HG03432 (cell line): ENCODE results near the gene TBX20.
"Not testable (repeated sequence)": the region's sequence is repeated elsewhere in the genome, so short reads cannot be mapped to it uniquely, and the experiment has no call there.

Experiments
- ATAC-seq: cut with Tn5 transposase; IDR thresholded peaks from one replicate; pipeline ENCODE4 v1.9.1; 2021; ENCODE audit warnings: mild to moderate bottlenecking, moderate library complexity; ENCODE audit not compliant: unreplicated experiment

TBX20 gene

GRCh38 chr7:35256256-35257175 lies 2.6 kb upstream of the TBX20 start:
- no peak for ATAC-seq

DNA sequence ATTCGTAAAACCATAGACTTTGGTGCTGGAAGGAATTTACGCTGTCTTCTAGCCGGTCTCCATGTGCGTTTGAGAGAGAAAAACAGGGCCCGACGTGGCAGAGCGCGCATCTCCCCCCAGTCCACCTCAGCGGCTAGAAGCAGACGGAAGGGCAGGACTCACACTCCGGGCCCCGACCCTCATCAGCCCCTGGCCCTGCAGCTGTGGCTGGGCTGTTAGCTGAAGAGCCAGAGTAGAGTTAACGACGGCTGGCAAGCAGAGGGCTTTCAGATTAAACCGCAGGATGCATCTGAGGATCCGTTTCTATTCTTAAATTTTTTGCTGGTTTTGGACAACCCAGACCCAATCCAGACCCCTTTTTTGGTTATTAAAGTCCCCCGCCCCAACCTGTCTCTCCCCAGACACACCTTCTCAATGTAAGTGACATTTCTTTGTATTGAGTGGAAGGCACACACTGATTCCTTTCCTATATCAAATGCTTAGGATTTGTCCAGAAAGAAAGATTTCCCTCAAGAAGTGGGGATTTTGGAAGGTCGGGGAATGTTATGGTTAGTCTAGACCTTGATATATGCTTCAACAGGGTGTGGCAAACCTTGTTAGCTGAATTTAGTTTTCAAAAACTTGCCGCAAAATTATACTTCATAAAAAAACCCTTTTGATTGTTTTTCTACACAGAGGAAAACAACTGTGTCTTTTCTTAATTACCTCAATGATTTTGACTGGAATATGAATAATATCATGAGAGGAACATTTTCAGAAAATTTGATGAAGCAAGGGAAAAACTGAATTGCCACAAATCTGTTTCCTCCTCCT lies 1.7 kb upstream of the TBX20 start:
- ATAC-seq, result no peak

DNA sequence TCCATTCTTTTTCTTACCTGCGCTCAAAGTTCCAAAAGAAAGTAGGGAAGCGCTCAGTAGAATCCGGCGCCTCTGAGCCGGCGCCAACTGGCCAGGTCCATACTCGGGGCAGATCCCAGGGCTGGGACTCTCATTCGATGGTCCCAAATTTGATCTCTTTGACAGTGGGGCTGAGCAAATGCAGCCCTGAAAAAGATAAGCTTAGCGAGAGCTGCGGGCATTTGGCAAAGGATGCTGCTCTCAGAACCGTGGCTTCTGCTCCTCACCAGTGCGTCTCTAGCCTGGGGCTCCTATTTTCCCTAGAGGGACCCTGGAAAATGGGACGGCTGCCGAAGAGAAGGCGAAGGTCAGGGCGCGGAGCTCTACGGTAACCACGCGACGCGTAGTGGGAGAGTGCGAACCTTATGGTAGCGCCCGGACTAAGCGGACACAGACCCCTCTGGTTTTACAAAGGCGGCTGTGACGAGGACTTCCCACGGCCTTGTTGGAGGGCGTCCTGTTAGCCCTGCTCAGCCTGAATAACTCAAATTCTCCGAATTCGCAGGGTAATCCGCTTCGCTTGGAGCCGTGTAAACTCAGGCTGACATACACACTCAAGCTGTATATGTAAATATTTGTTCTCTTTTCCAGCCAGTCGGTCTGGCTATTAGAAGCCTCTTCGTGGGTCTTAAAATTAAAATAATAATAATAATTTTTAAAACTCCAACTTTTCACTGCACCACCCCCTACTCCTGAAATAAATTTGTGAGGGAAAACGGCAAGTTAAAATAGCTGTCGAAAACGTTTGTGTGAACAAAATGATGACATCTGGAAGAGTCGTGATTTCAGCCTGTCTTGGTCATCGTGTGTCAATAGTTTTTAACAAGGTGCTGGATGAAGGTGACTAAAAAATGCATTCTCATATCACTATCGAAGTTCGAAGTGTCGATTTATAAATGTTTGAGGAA lies 869 bp upstream of the TBX20 start:
- ATAC-seq, result no peak

DNA sequence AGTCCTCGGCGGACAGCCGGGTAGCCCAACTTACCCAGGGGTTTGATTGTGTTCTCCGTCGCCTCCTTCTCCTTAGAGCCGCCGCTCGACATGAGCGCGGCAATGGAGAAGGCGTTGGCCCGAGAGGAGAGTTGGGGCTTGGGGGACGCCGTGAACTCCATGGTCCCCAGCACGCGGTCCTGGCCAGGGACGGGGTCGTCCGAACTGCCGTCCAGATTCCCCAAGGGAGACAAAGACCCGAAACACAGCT lies 515 bp downstream of the TBX20 start:
- no peak for ATAC-seq

DNA sequence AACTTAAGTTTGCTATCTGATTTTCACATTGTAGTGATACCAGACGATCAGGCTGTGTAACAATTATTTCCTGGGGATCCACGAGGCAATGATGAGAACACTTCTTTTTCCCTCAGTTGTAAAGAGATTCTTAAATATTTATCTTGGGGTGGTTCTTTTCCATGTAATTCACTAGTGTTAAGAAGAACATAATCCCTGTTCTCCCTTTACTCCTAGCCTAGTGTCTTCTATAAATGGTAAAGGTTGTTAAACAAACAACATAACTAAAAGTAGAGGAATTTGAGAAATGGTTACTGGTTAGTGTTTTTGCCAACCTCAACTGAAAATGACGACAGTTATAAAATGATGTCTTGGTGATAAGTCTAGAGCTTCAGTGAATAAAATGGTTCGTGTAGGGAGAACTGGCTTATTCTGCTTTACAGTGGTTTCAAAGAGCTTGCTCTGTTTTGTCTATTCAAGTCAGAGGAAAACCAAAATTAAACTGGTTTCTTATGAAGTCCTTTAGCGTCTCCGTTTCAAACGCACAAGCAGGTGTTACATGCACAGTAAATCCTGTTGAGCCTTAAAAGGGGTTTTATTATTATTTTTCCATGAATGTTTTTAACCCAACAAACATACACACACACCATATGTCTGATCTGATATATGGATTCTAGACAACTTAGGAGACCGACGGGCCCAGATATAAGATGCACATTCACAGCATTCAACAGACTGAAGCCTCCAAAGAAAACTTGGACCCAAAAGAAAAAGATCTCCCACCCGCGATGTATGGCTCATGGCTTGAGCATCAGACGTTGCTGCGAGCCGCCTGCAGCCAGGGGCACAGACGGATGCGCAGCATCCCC lies 1.1 kb downstream of the TBX20 start:
- ATAC-seq, result no peak

- ATAC-seq, result no peak
Observed at GRCh38 chr7:35251606-35252310, 2.1 kb downstream of the TBX20 start.

DNA sequence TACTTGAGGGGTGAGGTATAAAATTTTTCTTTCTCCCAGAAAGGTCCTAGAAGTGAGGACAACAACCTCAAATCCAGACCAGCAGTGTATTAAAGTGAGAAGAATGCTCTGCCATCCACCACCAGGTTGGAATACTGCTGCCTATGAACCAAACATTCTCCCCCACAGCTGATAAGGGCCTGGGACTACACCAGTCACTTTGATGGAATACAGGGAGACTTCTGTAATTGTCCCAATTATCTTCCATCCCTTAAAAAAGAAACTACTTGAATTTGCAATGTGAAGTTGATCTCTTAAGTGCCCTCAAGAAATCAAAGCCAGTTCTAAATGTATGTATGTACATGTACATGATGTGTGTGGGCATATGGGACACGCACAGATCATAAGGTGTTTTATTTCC lies 3.0 kb downstream of the TBX20 start:
- ATAC-seq, result no peak

DNA sequence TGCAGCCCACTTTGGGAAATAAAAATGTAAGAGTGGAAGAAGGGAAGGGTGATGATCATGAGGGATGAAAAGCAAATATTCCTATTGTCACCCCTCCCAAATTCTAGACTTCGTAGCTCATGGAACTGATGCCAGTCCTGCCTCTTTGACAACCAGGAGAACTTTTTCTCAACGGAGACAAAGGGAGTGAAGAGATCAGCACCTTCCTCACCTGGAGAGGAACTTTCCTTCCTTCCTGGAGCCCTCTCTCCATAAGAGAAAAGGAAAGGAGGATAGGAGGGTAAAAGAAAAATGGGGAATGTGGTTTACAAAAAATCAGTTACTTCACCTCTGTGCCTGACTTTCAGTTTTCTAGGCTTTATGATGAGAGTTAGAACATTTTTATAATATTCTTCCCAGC lies 3.4 kb downstream of the TBX20 start:
- no peak for ATAC-seq

GRCh38 chr7:35249537-35249907 lies 4.4 kb downstream of the TBX20 start:
- no peak for ATAC-seq

DNA sequence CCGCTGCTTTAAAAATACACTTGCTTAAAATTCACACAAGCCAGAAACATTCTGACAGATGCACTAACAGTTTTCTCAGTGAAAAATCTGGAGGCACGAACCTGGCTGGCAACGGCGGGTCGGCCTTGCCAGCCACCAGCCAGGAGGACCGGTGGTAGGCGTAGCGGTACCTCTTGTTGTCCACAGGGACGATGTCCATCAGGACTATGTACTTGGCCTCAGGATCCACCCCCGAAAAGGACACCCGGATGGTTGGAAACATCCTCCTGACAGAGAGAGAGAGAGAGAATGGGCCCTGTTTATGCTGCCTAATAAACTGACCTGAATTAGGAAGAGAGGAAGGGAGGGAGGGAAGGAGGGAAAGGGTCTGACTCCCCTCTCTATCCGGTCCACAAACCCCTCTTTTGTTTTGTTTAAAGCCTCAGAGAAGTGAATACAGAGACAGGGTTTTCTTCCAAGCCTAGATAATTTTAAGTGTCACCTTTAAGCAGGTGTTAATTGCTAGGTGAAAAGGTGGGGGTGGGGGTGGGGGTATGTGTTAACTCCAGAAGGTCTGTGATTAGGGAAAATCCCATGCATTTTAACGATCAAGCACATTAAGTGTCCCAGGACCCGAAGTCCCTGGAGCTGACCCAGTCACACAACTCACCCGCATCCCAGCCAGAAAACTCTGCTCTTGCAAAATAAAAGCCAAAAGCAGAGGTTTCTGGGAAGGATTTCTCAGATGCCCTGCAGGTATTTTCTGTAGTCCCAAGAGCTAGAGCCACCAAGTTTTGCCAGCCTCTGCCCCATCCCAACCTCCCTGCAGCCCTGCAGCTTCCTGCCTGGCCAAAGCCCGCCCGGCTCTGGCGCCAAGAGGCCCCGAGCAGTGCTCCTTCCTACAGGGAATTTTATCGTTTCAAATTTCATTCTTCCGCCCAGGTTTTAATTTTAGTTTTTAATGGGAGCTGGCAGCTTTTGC lies 5.0 kb downstream of the TBX20 start:
- no peak for ATAC-seq

DNA sequence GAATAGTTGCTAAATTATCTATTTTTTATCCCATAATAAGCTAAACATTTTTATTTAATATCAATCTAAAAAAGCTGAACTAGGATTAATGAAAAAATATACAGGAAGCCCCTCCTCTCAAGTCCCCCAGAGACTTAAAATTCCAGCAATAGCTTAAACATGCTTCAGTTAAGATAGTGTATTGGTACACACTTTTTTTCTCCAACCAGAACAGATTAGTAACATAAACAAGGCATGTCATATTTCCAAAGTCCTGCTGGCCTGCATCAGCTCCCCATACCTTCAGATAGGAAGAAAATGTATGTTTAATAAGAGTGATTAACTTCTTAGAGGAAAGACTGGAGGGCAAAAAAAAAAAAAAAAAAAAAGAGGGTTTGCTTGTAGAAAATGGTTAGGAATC lies 7.1 kb downstream of the TBX20 start:
- ATAC-seq, result no peak

GRCh38 chr7:35241884-35242283 lies 12.0 kb downstream of the TBX20 start:
- no peak for ATAC-seq

DNA sequence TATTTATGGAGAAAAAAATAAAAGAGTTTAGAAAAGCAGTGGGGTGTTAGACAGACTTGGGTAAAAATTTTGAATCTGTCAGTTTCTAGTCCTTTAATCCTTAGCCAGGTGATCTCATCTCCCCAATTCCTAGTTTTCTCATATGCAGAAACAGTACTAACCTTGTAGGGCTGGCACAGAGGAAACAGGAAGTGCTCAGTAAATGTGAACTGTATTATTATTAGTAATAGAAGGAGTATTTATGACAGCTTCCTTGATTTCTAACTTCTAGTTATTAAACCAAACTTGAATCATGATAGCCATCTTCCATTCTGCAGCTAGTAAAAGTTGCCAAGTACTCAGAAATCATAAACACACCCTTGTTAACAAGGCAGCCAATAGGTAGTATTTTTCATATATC lies 12.5 kb downstream of the TBX20 start:
- ATAC-seq, result no peak

GRCh38 chr7:35241008-35241407 lies 12.9 kb downstream of the TBX20 start:
- ATAC-seq, result not testable (repeated sequence)

GRCh38 chr7:35238456-35238855 lies 15.4 kb downstream of the TBX20 start:
- ATAC-seq, result not testable (repeated sequence)

GRCh38 chr7:35232994-35233393 lies 20.9 kb downstream of the TBX20 start:
- ATAC-seq, result peak; percentile 48

DNA sequence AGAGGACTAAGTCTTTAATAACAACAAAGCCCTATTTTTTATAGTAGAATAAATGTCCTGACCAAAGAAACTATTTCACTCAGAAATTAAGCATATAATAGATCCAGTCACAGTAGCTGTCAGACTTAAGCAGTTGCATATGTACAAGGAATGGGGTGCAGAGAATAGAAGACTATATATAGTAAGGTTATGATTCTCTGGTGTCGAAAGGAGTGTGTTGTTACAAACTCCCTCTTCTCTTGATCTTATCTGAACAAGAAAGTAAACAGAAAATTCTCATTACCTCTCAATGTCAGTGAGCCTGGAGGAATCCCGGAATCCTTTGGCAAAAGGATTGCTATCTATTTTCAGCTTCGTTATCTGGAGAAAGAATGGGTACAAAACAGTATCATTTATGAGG lies 22.7 kb downstream of the TBX20 start:
- not testable (repeated sequence) for ATAC-seq

- ATAC-seq, result not testable (repeated sequence)
Observed at GRCh38 chr7:35229116-35229780, 24.7 kb downstream of the TBX20 start.
